Measurements from ENCODE around the gene PTPRQ.
"Not testable (repeated sequence)": the region's sequence is repeated elsewhere in the genome, so short reads cannot be mapped to it uniquely, and the experiment has no call there.

The PTPRQ gene

DNA sequence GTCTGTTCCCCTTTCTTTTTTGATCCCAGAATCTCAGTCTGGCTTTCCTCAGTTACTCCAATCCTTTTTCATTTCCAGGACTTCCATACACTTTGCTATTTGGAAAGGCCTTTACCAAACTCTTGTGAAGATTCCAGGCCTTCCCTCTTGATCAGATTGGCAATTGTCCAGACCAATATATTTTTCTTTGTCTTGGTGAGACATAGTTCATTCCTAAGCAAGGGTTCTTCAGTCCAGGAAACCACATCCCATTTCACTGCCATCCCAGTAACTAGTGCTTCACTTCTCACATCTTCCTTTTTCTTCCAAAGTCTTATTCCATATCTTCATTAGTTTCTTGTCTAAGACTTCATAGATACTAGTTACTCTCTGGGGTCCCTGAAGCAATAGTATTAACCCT, 2.1 kb upstream of the PTPRQ start:
- TF ChIP-seq, protein P1, sequence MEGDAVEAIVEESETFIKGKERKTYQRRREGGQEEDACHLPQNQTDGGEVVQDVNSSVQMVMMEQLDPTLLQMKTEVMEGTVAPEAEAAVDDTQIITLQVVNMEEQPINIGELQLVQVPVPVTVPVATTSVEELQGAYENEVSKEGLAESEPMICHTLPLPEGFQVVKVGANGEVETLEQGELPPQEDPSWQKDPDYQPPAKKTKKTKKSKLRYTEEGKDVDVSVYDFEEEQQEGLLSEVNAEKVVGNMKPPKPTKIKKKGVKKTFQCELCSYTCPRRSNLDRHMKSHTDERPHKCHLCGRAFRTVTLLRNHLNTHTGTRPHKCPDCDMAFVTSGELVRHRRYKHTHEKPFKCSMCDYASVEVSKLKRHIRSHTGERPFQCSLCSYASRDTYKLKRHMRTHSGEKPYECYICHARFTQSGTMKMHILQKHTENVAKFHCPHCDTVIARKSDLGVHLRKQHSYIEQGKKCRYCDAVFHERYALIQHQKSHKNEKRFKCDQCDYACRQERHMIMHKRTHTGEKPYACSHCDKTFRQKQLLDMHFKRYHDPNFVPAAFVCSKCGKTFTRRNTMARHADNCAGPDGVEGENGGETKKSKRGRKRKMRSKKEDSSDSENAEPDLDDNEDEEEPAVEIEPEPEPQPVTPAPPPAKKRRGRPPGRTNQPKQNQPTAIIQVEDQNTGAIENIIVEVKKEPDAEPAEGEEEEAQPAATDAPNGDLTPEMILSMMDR (IDR thresholded peaks at IDR 0.05; ENCODE audit: low read depth, low read length, missing control alignments): no peak
- H3K4me3 ChIP-seq (ENCODE audit: low read depth, low read length): no peak overlapping the region
- DNase-seq (ENCODE audit: low read depth): no peak

DNA sequence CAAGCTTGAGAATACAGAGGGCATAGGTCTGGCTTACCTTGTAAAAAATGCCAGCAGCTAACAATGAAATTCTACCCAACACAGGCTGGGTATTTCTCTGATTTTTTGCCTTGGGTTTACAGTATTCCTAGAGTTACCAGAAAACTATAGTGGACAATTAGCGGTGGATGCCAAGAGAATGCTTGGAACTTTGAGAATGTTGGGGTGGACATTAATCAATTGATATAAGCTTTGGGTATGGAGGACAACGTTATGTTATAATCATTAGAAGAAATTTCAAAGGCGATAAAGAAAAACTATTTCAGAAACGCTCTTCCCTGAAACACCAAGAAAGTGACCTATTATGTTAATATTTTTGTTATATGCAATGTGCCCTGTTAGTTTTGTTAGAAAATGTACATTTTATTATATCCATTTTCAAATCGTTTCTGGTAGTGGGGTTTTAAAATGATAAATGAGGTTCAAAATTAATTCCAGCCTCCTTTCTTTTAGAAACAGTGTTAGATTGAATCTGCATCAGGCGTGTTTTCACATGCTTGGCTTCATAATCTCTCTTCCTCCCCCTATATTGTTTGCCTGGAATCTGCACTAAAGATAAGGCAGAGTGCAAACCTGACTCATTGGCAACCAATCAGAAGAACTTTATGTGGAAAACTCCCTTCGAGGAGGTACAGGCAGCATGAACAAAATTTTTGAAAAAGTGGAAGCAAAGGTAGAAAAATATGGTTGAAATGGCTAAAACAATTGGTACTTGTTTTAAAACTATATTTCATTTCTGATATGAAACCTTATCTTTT, 1.4 kb upstream of the PTPRQ start:
- no peak overlapping the region for H3K4me3 ChIP-seq (ENCODE audit: low read depth, low read length)
- DNase-seq (ENCODE audit: low read depth): no peak
- TF ChIP-seq, protein P1 (IDR thresholded peaks at IDR 0.05; ENCODE audit: low read depth, low read length, missing control alignments): no peak

GRCh38 chr12:80445083-80445793, 1.2 kb downstream of the PTPRQ start:
- no peak for DNase-seq (ENCODE audit: low read depth)
- TF ChIP-seq, protein P1 (IDR thresholded peaks at IDR 0.05; ENCODE audit: low read depth, low read length, missing control alignments): no peak
- no peak overlapping the region for H3K4me3 ChIP-seq (ENCODE audit: low read depth, low read length)

GRCh38 chr12:80456513-80456912, 12.5 kb downstream of the PTPRQ start:
- no peak for DNase-seq (ENCODE audit: low read depth)
- H3K4me3 ChIP-seq (ENCODE audit: low read depth, low read length): no peak overlapping the region
- TF ChIP-seq, protein P1 (IDR thresholded peaks at IDR 0.05; ENCODE audit: low read depth, low read length, missing control alignments): no peak

GRCh38 chr12:80460972-80461371, 16.9 kb downstream of the PTPRQ start:
- TF ChIP-seq, protein P1 (IDR thresholded peaks at IDR 0.05; ENCODE audit: low read depth, low read length, missing control alignments): no peak
- H3K4me3 ChIP-seq (ENCODE audit: low read depth, low read length): no peak overlapping the region
- no peak for DNase-seq (ENCODE audit: low read depth)

- DNase-seq (ENCODE audit: low read depth); H3K4me3 ChIP-seq (ENCODE audit: low read depth, low read length): not testable (repeated sequence)
These were observed 17.8 kb downstream of the PTPRQ start for GRCh38 chr12:80461851-80462250.

DNA sequence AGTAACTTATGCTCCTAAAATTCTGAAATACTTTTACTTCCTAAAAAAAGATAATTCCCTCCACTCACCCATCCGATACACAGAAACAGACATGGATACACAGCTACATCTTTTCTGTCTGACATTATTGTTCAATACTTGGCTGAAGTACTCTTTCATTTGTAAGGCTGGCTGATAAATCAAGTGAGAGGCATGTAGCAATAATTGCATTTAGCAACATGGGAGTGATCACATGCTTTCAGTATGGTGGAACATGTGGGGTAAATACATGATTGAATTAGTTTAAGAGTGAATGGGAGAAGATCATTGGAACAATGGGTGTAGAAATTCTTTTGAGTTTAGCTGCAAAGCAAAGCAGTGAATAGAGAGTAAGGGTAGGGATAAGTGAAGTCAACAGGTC, 25.6 kb downstream of the PTPRQ start:
- no peak for DNase-seq (ENCODE audit: low read depth)
- TF ChIP-seq, protein P1 (IDR thresholded peaks at IDR 0.05; ENCODE audit: low read depth, low read length, missing control alignments): no peak
- H3K4me3 ChIP-seq (ENCODE audit: low read depth, low read length): no peak overlapping the region
